ENCODE data around the gene SLC16A3.
"Not testable (repeated sequence)": the region's sequence is repeated elsewhere in the genome, so short reads cannot be mapped to it uniquely, and the experiment has no call there.

Gene SLC16A3

GRCh38 chr17:82254746-82255145 is 25.9 kb downstream of the SLC16A3 start:
- not testable (repeated sequence) for H3K9ac ChIP-seq (ENCODE audit: low read length); H3K27me3 ChIP-seq (ENCODE audit: control insufficient read depth in 1 of 2, insufficient read depth in 2 of 2, low read length in 2 of 2); H3K4me3 ChIP-seq (ENCODE audit: low read depth in 1 of 2, low read length in 2 of 2); H3K4me1 ChIP-seq (ENCODE audit: insufficient read depth, low read length); H3K27ac ChIP-seq (ENCODE audit: low read depth, low read length); H3K9me3 ChIP-seq (ENCODE audit: low read length)
- peaks cover 73% of the 10 kb centered on the region for H3K36me3 ChIP-seq (ENCODE audit: insufficient read depth, low read length)

GRCh38 chr17:82255402-82255972 is 26.6 kb downstream of the SLC16A3 start:
- no peak overlapping the region for H3K9ac ChIP-seq (ENCODE audit: low read length)
- no peaks in the 10 kb centered on the region for H3K4me1 ChIP-seq (ENCODE audit: insufficient read depth, low read length)
- H3K9me3 ChIP-seq (ENCODE audit: low read length) = no peaks in the 10 kb centered on the region
- peaks cover 72% of the 10 kb centered on the region for H3K36me3 ChIP-seq (ENCODE audit: insufficient read depth, low read length)
- no peak overlapping the region for H3K27ac ChIP-seq (ENCODE audit: low read depth, low read length)
- no peaks in the 10 kb centered on the region for H3K27me3 ChIP-seq (ENCODE audit: control insufficient read depth in 1 of 2, insufficient read depth in 2 of 2, low read length in 2 of 2)
- no peak overlapping the region for H3K4me3 ChIP-seq (ENCODE audit: low read depth in 1 of 2, low read length in 2 of 2)

GRCh38 chr17:82256242-82256885 is 27.5 kb downstream of the SLC16A3 start:
- H3K4me1 ChIP-seq (ENCODE audit: insufficient read depth, low read length) = no peaks in the 10 kb centered on the region
- no peaks in the 10 kb centered on the region for H3K27me3 ChIP-seq (ENCODE audit: control insufficient read depth in 1 of 2, insufficient read depth in 2 of 2, low read length in 2 of 2)
- no peaks in the 10 kb centered on the region for H3K9me3 ChIP-seq (ENCODE audit: low read length)
- H3K36me3 ChIP-seq (ENCODE audit: insufficient read depth, low read length) = peaks cover 71% of the 10 kb centered on the region
- H3K27ac ChIP-seq (ENCODE audit: low read depth, low read length) = no peak overlapping the region
- no peak overlapping the region for H3K4me3 ChIP-seq (ENCODE audit: low read depth in 1 of 2, low read length in 2 of 2)
- no peak overlapping the region for H3K9ac ChIP-seq (ENCODE audit: low read length)

GRCh38 chr17:82257473-82257872 is 28.6 kb downstream of the SLC16A3 start:
- Histone ChIP-seq H3K27me3 (ENCODE audit: control insufficient read depth in 1 of 2, insufficient read depth in 2 of 2, low read length in 2 of 2) (no peaks in the 10 kb centered on the region), H3K27ac (ENCODE audit: low read depth, low read length) (no peak overlapping the region), H3K9ac (ENCODE audit: low read length) (no peak overlapping the region), H3K9me3 (ENCODE audit: low read length) (no peaks in the 10 kb centered on the region), H3K4me1 (ENCODE audit: insufficient read depth, low read length) (no peaks in the 10 kb centered on the region), H3K36me3 (ENCODE audit: insufficient read depth, low read length) (peaks cover 70% of the 10 kb centered on the region), H3K4me3 (ENCODE audit: low read depth in 1 of 2, low read length in 2 of 2) (no peak overlapping the region)

GRCh38 chr17:82258555-82258954 is 29.7 kb downstream of the SLC16A3 start:
- Histone ChIP-seq H3K36me3 (ENCODE audit: insufficient read depth, low read length) (peaks cover 68% of the 10 kb centered on the region), H3K4me3 (ENCODE audit: low read depth in 1 of 2, low read length in 2 of 2) (no peak overlapping the region), H3K27ac (ENCODE audit: low read depth, low read length) (no peak overlapping the region), H3K27me3 (ENCODE audit: control insufficient read depth in 1 of 2, insufficient read depth in 2 of 2, low read length in 2 of 2) (no peaks in the 10 kb centered on the region), H3K9ac (ENCODE audit: low read length) (no peak overlapping the region), H3K9me3 (ENCODE audit: low read length) (no peaks in the 10 kb centered on the region), H3K4me1 (ENCODE audit: insufficient read depth, low read length) (no peaks in the 10 kb centered on the region)

GRCh38 chr17:82259972-82260961 is 31.4 kb downstream of the SLC16A3 start:
- H3K27ac ChIP-seq (ENCODE audit: low read depth, low read length); H3K9me3 ChIP-seq (ENCODE audit: low read length); H3K4me1 ChIP-seq (ENCODE audit: insufficient read depth, low read length); H3K4me3 ChIP-seq (ENCODE audit: low read depth in 1 of 2, low read length in 2 of 2); H3K9ac ChIP-seq (ENCODE audit: low read length); H3K27me3 ChIP-seq (ENCODE audit: control insufficient read depth in 1 of 2, insufficient read depth in 2 of 2, low read length in 2 of 2): not testable (repeated sequence)
- peaks cover 79% of the 10 kb centered on the region for H3K36me3 ChIP-seq (ENCODE audit: insufficient read depth, low read length)

GRCh38 chr17:82262344-82262743 is 33.5 kb downstream of the SLC16A3 start:
- Histone ChIP-seq H3K4me3 (ENCODE audit: low read depth in 1 of 2, low read length in 2 of 2) (no peak overlapping the region), H3K9ac (ENCODE audit: low read length) (no peak overlapping the region), H3K27me3 (ENCODE audit: control insufficient read depth in 1 of 2, insufficient read depth in 2 of 2, low read length in 2 of 2) (no peaks in the 10 kb centered on the region), H3K4me1 (ENCODE audit: insufficient read depth, low read length) (peaks cover 18% of the 10 kb centered on the region), H3K27ac (ENCODE audit: low read depth, low read length) (no peak overlapping the region), H3K9me3 (ENCODE audit: low read length) (no peaks in the 10 kb centered on the region), H3K36me3 (ENCODE audit: insufficient read depth, low read length) (peaks cover 77% of the 10 kb centered on the region)

GRCh38 chr17:82263641-82264040 is 34.8 kb downstream of the SLC16A3 start:
- Histone ChIP-seq H3K36me3 (ENCODE audit: insufficient read depth, low read length) (peaks cover 73% of the 10 kb centered on the region), H3K9ac (ENCODE audit: low read length) (no peak overlapping the region), H3K27me3 (ENCODE audit: control insufficient read depth in 1 of 2, insufficient read depth in 2 of 2, low read length in 2 of 2) (no peaks in the 10 kb centered on the region), H3K9me3 (ENCODE audit: low read length) (no peaks in the 10 kb centered on the region), H3K27ac (ENCODE audit: low read depth, low read length) (no peak overlapping the region), H3K4me3 (ENCODE audit: low read depth in 1 of 2, low read length in 2 of 2) (no peak overlapping the region), H3K4me1 (ENCODE audit: insufficient read depth, low read length) (peaks cover 30% of the 10 kb centered on the region)

GRCh38 chr17:82266142-82266541 is 37.3 kb downstream of the SLC16A3 start:
- Histone ChIP-seq H3K9me3 (ENCODE audit: low read length) (no peaks in the 10 kb centered on the region), H3K4me3 (ENCODE audit: low read depth in 1 of 2, low read length in 2 of 2) (no peak overlapping the region), H3K27ac (ENCODE audit: low read depth, low read length) (no peak overlapping the region), H3K27me3 (ENCODE audit: control insufficient read depth in 1 of 2, insufficient read depth in 2 of 2, low read length in 2 of 2) (no peaks in the 10 kb centered on the region), H3K4me1 (ENCODE audit: insufficient read depth, low read length) (peaks cover 55% of the 10 kb centered on the region), H3K36me3 (ENCODE audit: insufficient read depth, low read length) (peaks cover 57% of the 10 kb centered on the region), H3K9ac (ENCODE audit: low read length) (no peak overlapping the region)

- Histone ChIP-seq H3K36me3 (ENCODE audit: insufficient read depth, low read length) (peaks cover 52% of the 10 kb centered on the region), H3K27ac (ENCODE audit: low read depth, low read length) (peak overlapping the region; percentile 74), H3K27me3 (ENCODE audit: control insufficient read depth in 1 of 2, insufficient read depth in 2 of 2, low read length in 2 of 2) (no peaks in the 10 kb centered on the region), H3K4me3 (ENCODE audit: low read depth in 1 of 2, low read length in 2 of 2) (peak overlapping the region in 1 of 2 donors; percentile 57), H3K9me3 (ENCODE audit: low read length) (no peaks in the 10 kb centered on the region), H3K9ac (ENCODE audit: low read length) (peak overlapping the region; percentile 68), H3K4me1 (ENCODE audit: insufficient read depth, low read length) (peaks cover 68% of the 10 kb centered on the region)
These were observed 38.9 kb downstream of the SLC16A3 start for GRCh38 chr17:82267575-82268379.

All from muscle layer of colon (tissue), 2 donors.